Measurements from ENCODE around the gene ADAMTSL1. TPM values are rescaled to one million over a fixed set of nuclear protein-coding genes. Genes with fewer than 3 reads are reported as not detected.

Gene ADAMTSL1
- total RNA-seq, 4 donors from 2014 or later = 2.8 to 26.4 (median 9.4) TPM

DNA sequence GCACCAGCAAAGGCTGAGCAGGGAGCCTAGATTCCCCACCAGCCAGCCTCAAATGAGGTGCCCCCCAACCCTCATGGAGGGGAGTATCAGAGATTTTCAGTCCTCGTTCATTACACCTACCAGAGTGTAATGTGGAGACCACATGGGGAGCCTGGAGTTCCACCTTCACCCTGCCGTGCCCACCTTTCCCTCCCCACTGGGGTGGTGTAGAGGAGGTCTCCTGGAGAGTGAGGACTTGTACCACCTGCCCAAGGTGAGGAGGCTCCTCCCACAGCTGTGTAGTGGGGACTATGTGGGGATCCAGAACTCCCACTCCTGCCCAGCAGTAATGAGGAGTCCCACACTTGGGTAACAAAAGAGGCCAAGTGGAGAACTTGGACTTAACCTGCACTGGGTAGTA, 337.2 kb downstream of the ADAMTSL1 start:
- TF ChIP-seq CTCF (IDR thresholded peaks at IDR 0.05) = no peak
- TF ChIP-seq POLR2A (IDR thresholded peaks at IDR 0.05) = no peak
- H3K4me1 ChIP-seq = no peaks in the 10 kb centered on the region
- H3K27me3 ChIP-seq = no peaks in the 10 kb centered on the region
- DNase-seq = no peak
- no peaks in the 10 kb centered on the region for H3K36me3 ChIP-seq
- H3K4me3 ChIP-seq = no peak overlapping the region
- no peak overlapping the region for H3K27ac ChIP-seq
- H3K9me3 ChIP-seq = no peaks in the 10 kb centered on the region

- H3K4me1 ChIP-seq = no peaks in the 10 kb centered on the region
- no peaks in the 10 kb centered on the region for H3K9me3 ChIP-seq
- H3K27ac ChIP-seq = no peak overlapping the region
- no peaks in the 10 kb centered on the region for H3K27me3 ChIP-seq
- no peak for DNase-seq
- TF ChIP-seq POLR2A (IDR thresholded peaks at IDR 0.05) (no peak), CTCF (IDR thresholded peaks at IDR 0.05) (no peak)
- H3K4me3 ChIP-seq = no peak overlapping the region
- H3K36me3 ChIP-seq = no peaks in the 10 kb centered on the region
Measured at GRCh38 chr9:18819418-18819817, 345.5 kb downstream of the ADAMTSL1 start.

DNA sequence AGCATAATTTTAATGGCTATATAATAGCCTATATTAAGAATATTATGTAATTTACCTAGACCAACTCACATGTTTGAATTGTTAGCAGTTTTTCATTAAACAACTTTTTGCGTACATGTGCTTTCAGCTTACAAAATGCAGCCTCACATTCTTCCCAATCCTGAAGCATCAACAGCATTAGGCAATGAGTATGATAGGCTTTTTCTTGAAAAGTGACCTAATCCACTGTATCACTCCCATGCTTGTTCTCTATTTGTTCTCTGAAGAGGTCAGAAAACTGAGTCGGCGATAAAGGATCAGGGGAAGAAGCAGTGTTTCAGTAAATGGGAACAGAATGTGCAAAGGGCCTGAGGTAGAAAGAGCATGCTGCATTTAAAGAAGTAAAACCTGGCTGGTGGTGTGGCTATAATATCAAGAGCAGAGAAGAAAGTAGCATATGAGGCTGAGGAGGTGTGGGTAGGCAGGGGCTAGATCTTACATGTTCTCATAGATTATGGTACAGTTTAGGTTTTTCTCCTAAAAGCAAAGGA, 346.7 kb downstream of the ADAMTSL1 start:
- Histone ChIP-seq H3K27me3 (no peaks in the 10 kb centered on the region), H3K27ac (no peak overlapping the region), H3K36me3 (no peaks in the 10 kb centered on the region), H3K4me1 (peaks cover 0 to 7% (median 0%) of the 10 kb centered on the region in 4 donors), H3K9me3 (no peaks in the 10 kb centered on the region), H3K4me3 (no peak overlapping the region)
- DNase-seq = no peak
- TF ChIP-seq POLR2A (IDR thresholded peaks at IDR 0.05) (no peak), CTCF (IDR thresholded peaks at IDR 0.05) (no peak)

GRCh38 chr9:18821788-18822187, 347.8 kb downstream of the ADAMTSL1 start:
- TF ChIP-seq CTCF (IDR thresholded peaks at IDR 0.05) = no peak
- TF ChIP-seq POLR2A (IDR thresholded peaks at IDR 0.05) = no peak
- peaks cover 0 to 7% (median 0%) of the 10 kb centered on the region in 4 donors for H3K4me1 ChIP-seq
- DNase-seq = peak in 1 of 3 donors; percentile 48
- H3K9me3 ChIP-seq = no peaks in the 10 kb centered on the region
- no peaks in the 10 kb centered on the region for H3K27me3 ChIP-seq
- H3K36me3 ChIP-seq = no peaks in the 10 kb centered on the region
- H3K4me3 ChIP-seq = no peak overlapping the region
- no peak overlapping the region for H3K27ac ChIP-seq

DNA sequence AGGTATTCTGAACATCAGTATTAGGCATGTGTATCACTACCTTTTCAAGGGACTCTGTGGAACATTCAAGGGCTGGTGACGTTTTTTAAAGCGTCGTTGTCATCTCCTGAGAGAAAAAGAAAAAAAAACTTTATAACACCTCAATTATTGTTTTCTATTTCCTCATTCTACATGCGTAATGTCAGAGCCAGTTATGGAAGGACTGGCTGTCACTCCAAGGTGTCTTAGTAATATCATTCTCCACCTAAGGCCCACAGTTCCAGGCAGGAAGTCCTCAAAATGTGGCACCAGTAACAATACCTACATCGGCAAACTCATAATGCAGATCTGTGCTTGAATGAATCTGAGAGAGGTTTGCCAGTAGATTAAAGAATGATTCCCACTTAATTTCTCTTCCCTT, 348.9 kb downstream of the ADAMTSL1 start:
- TF ChIP-seq CTCF (IDR thresholded peaks at IDR 0.05) = no peak
- no peak for TF ChIP-seq POLR2A (IDR thresholded peaks at IDR 0.05)
- Histone ChIP-seq H3K4me1 (peaks cover 0 to 7% (median 0%) of the 10 kb centered on the region in 4 donors), H3K9me3 (no peaks in the 10 kb centered on the region), H3K27me3 (no peaks in the 10 kb centered on the region), H3K27ac (peak overlapping the region in 1 of 4 donors; percentile 27), H3K4me3 (no peak overlapping the region), H3K36me3 (no peaks in the 10 kb centered on the region)
- no peak for DNase-seq
